H1 (cell line): ENCODE results near the gene CCDC148.

Source experiments
- BCL11A ChIP-seq, 2 experiments: IDR thresholded peaks; one replicate each; pipeline ENCODE4 v1.6.1; 2011; ENCODE audit warnings: low read depth in 2 of 2, low read length in 2 of 2, mild to moderate bottlenecking in 2 of 2
- CHD1 ChIP-seq: IDR thresholded peaks from 2 replicates; pipeline ENCODE4 v1.6.1; 2012; ENCODE audit warnings: low read depth, low read length, improper control_type of control experiment
- EP300 ChIP-seq, 2 experiments: IDR thresholded peaks; 1 replicate in 1 of 2; 2 replicates in 1 of 2; pipeline ENCODE4 v1.6.1; 2011 to 2012; ENCODE audit warnings: low read depth in 2 of 2, low read length in 2 of 2, mild to moderate bottlenecking in 2 of 2, borderline replicate concordance in 1 of 2, inconsistent platforms in 1 of 2, moderate library complexity in 1 of 2
- EZH2 ChIP-seq: fragments of 200-600 bp; sonication (generic); IDR thresholded peaks from 2 replicates; pipeline ENCODE4 v1.7.1; 2012; ENCODE audit warnings: low read depth, mild to moderate bottlenecking, moderate library complexity, low read length, inconsistent platforms; ENCODE audit not compliant: severe bottlenecking
- NRF1 ChIP-seq: IDR thresholded peaks from 2 replicates; pipeline ENCODE4 v1.6.1; 2011; ENCODE audit warnings: mild to moderate bottlenecking, low read depth, low read length, improper control_type of control experiment
- POLR2A ChIP-seq, 2 experiments: IDR thresholded peaks; 1 replicate in 1 of 2; 2 replicates in 1 of 2; pipeline ENCODE4 v1.6.1; 2011; ENCODE audit warnings: low read depth in 2 of 2, low read length in 2 of 2, mild to moderate bottlenecking in 2 of 2; ENCODE audit errors: control extremely low read depth in 1 of 2
- RAD21 ChIP-seq, 2 experiments: IDR thresholded peaks in 1 of 2; conservative IDR thresholded peaks in 1 of 2; 2 replicates each; pipeline ENCODE4 v1.6.1; 2011; ENCODE audit warnings: low read depth in 2 of 2, low read length in 2 of 2, improper control_type of control experiment in 1 of 2, inconsistent platforms in 1 of 2, mild to moderate bottlenecking in 1 of 2, moderate library complexity in 1 of 2
- RFX5 ChIP-seq: IDR thresholded peaks from 2 replicates; pipeline ENCODE4 v1.6.1; 2011; ENCODE audit warnings: low read depth, low read length, improper control_type of control experiment, borderline replicate concordance
- SP1 ChIP-seq: IDR thresholded peaks from 2 replicates; pipeline ENCODE4 v1.6.1; 2011; ENCODE audit warnings: low read depth, low read length
- TAF1 ChIP-seq: IDR thresholded peaks from 2 replicates; pipeline ENCODE4 v1.6.1; 2011; ENCODE audit warnings: mild to moderate bottlenecking, low read depth, low read length
- TF ChIP-seq, protein P1 (sequence below), 3 experiments: IDR thresholded peaks; 1 replicate in 2 of 3; 2 replicates in 1 of 3; pipeline versions ENCODE4 v1.5.1 to v1.6.1; 2011; ENCODE audit warnings: low read length in 3 of 3, mild to moderate bottlenecking in 3 of 3, inconsistent platforms in 2 of 3, low read depth in 1 of 3, moderate library complexity in 1 of 3; ENCODE audit not compliant: insufficient read depth in 1 of 3; ENCODE audit errors: control extremely low read depth in 1 of 3
- TF ChIP-seq, protein P2 (sequence below): IDR thresholded peaks from 2 replicates; pipeline ENCODE4 v1.6.1; 2011; ENCODE audit warnings: low read length, improper control_type of control experiment

DNA sequence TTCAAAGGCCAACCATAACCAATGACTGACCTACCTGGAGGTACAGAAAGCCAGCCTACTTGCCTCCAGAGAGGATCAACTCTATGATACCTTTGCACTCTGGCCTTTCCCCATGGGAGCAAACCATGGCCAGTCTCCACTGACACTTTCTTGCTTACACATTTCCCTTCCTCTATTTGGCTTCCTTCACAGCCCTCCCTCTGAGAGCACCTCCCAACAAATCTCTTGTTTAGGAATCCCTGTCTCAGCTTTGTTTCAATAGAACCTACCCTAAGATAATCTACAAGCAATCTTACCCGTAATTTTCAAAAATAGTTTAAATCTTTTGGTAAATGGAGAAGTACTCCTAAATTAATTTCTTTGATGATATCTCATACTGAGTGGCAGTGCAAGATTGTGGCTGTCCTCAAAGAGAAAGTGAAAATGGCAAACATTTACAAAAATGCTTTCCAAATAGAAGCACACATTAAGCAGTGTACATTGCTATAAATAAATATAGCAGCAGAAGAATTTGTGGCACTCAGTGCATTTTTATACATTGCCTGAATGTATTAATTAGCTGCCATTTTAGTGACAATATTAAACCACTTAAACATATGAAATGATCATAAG lies 140.6 kb downstream of the CCDC148 start:
- TF ChIP-seq CHD1 (no peak), NRF1 (no peak), RFX5 (no peak), SP1 (no peak), RAD21 (IDR thresholded peaks at IDR 0.05 in 1 of 2, conservative IDR thresholded peaks at IDR 0.05 in 1 of 2; ENCODE audit: low read depth in 2 of 2, low read length in 2 of 2) (no peak), BCL11A (IDR thresholded peaks at IDR 0.05; ENCODE audit: low read depth in 2 of 2, low read length in 2 of 2) (no peak), EZH2 (no peak), POLR2A (IDR thresholded peaks at IDR 0.05; ENCODE audit: control extremely low read depth in 1 of 2, low read depth in 2 of 2, low read length in 2 of 2) (no peak), EP300 (IDR thresholded peaks at IDR 0.05; ENCODE audit: borderline replicate concordance in 1 of 2, low read depth in 2 of 2, low read length in 2 of 2) (no peak), TAF1 (no peak)
- TF ChIP-seq, protein P1, sequence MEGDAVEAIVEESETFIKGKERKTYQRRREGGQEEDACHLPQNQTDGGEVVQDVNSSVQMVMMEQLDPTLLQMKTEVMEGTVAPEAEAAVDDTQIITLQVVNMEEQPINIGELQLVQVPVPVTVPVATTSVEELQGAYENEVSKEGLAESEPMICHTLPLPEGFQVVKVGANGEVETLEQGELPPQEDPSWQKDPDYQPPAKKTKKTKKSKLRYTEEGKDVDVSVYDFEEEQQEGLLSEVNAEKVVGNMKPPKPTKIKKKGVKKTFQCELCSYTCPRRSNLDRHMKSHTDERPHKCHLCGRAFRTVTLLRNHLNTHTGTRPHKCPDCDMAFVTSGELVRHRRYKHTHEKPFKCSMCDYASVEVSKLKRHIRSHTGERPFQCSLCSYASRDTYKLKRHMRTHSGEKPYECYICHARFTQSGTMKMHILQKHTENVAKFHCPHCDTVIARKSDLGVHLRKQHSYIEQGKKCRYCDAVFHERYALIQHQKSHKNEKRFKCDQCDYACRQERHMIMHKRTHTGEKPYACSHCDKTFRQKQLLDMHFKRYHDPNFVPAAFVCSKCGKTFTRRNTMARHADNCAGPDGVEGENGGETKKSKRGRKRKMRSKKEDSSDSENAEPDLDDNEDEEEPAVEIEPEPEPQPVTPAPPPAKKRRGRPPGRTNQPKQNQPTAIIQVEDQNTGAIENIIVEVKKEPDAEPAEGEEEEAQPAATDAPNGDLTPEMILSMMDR (IDR thresholded peaks at IDR 0.05; ENCODE audit: control extremely low read depth in 1 of 3, insufficient read depth in 1 of 3, low read depth in 1 of 3, low read length in 3 of 3): no peak
- TF ChIP-seq, protein P2, sequence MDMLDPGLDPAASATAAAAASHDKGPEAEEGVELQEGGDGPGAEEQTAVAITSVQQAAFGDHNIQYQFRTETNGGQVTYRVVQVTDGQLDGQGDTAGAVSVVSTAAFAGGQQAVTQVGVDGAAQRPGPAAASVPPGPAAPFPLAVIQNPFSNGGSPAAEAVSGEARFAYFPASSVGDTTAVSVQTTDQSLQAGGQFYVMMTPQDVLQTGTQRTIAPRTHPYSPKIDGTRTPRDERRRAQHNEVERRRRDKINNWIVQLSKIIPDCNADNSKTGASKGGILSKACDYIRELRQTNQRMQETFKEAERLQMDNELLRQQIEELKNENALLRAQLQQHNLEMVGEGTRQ: no peak
